Peyer's patch (tissue), 4 donors: ENCODE data around the gene DBNDD1. TPM values are rescaled to one million over a fixed set of nuclear protein-coding genes. Genes with fewer than 3 reads are reported as not detected.
"Not testable (repeated sequence)": the region's sequence is repeated elsewhere in the genome, so short reads cannot be mapped to it uniquely, and the experiment has no call there.

Experiments used
- DNase-seq, 3 donors: peaks; one replicate each; pipeline ENCODE4 v3.0.0-alpha.2; 2017 to 2019
- H3K27ac ChIP-seq, 4 donors: fragments of 200-600 bp; sonication (generic); one replicate each; pipeline ENCODE4 v1.5.1; 2016 to 2019
- H3K27me3 ChIP-seq, 2 donors: fragments of 200-600 bp; sonication (generic); one replicate each; pipeline ENCODE4 v1.5.1; 2019
- H3K36me3 ChIP-seq, 3 donors: fragments of 200-600 bp; sonication (generic); one replicate each; pipeline ENCODE4 v1.5.1; 2016 to 2019
- H3K4me1 ChIP-seq, 4 donors: fragments of 200-600 bp; sonication (generic); one replicate each; pipeline ENCODE4 v1.5.1; 2016 to 2019
- H3K4me3 ChIP-seq, 4 donors: fragments of 200-600 bp; sonication (generic); 1 replicate in 3 of 4; 2 replicates in 1 of 4; pipeline ENCODE4 v1.5.1; 2016 to 2019; ENCODE audit warnings: mild to moderate bottlenecking in 1 of 4
- H3K9me3 ChIP-seq, 4 donors: fragments of 200-600 bp; sonication (generic); one replicate each; pipeline ENCODE4 v1.5.1; 2016 to 2019; ENCODE audit warnings: mild to moderate bottlenecking in 1 of 4
- CTCF ChIP-seq, 6 experiments: fragments of 450-650 bp in 4 of 6; fragments of 200-600 bp in 2 of 6; sonication (generic) in 1 of 6; IDR thresholded peaks; one replicate each; pipeline ENCODE4 v1.5.1; 2017 to 2019; ENCODE audit warnings: antibody characterized with exemption in 6 of 6, mild to moderate bottlenecking in 3 of 6, moderate library complexity in 1 of 6
- POLR2A ChIP-seq, 2 donors: fragments of 450-650 bp; IDR thresholded peaks; one replicate each; pipeline ENCODE4 v1.5.1; 2017; ENCODE audit warnings: antibody characterized with exemption in 2 of 2, mild to moderate bottlenecking in 2 of 2, moderate library complexity in 2 of 2
- total RNA-seq, 4 donors: library from RNA; depleted of rRNA; stranded (reverse); fragments of >200 nt; gene quantifications; one replicate each; pipeline ENCODE4 v1.1.0, GENCODE V29; 2016

Gene DBNDD1
- total RNA-seq: 10 to 100 TPM in 1 of 4 donors, 1 to 10 TPM in 3; 1.9 to 12.3 (median 6.1) TPM

GRCh38 chr16:90018652-90019542, at the start of gene DBNDD1:
DBNDD1 (minus strand) TSS chr16:90019456; CDS start chr16:90019341, 115 bp downstream.
- no peaks in the 10 kb centered on the region for H3K27me3 ChIP-seq
- peaks cover 0 to 27% (median 10%) of the 10 kb centered on the region in 4 donors for H3K4me1 ChIP-seq
- peak in 2 of 3 donors; percentile 59 to 62 for DNase-seq

GRCh38 chr16:90061437-90061836, 42.2 kb upstream of the DBNDD1 start:
- Histone ChIP-seq H3K4me3 (no peak overlapping the region), H3K9me3 (no peaks in the 10 kb centered on the region), H3K27ac (no peak overlapping the region), H3K4me1 (no peaks in the 10 kb centered on the region), H3K36me3 (no peaks in the 10 kb centered on the region), H3K27me3 (no peaks in the 10 kb centered on the region)
- DNase-seq: no peak
- no peak for TF ChIP-seq CTCF (IDR thresholded peaks at IDR 0.05)
- TF ChIP-seq POLR2A (IDR thresholded peaks at IDR 0.05): no peak

More at GRCh38 chr16:90018652-90019542, at the start of gene DBNDD1:
- H3K4me3 ChIP-seq: peak within 1 kb of the TSS; percentile 38 to 92 (median 75)
- no peaks in the 10 kb centered on the region for H3K9me3 ChIP-seq
- TF ChIP-seq CTCF (IDR thresholded peaks at IDR 0.05) (no peak), POLR2A (IDR thresholded peaks at IDR 0.05) (no peak)
- peak within 1 kb of the TSS; percentile 9 to 55 (median 24) for H3K27ac ChIP-seq
- no peaks in the 10 kb centered on the region for H3K36me3 ChIP-seq

- Histone ChIP-seq H3K9me3 (peaks cover 0 to 11% (median 4%) of the 10 kb centered on the region in 4 donors), H3K27me3 (no peaks in the 10 kb centered on the region), H3K27ac (no peak overlapping the region), H3K4me1 (no peaks in the 10 kb centered on the region), H3K4me3 (no peak overlapping the region), H3K36me3 (no peaks in the 10 kb centered on the region)
- no peak for TF ChIP-seq POLR2A (IDR thresholded peaks at IDR 0.05)
- no peak for TF ChIP-seq CTCF (IDR thresholded peaks at IDR 0.05)
- DNase-seq: no peak
Measured at GRCh38 chr16:90057738-90058173, 38.5 kb upstream of the DBNDD1 start.

- H3K9me3 ChIP-seq: peaks cover 0 to 11% (median 4%) of the 10 kb centered on the region in 4 donors
- not testable (repeated sequence) for H3K4me3 ChIP-seq, H3K4me1 ChIP-seq, H3K27ac ChIP-seq, H3K27me3 ChIP-seq, DNase-seq, H3K36me3 ChIP-seq
Measured at GRCh38 chr16:90056521-90056920, 37.3 kb upstream of the DBNDD1 start.

GRCh38 chr16:90055371-90055770, 36.1 kb upstream of the DBNDD1 start:
- TF ChIP-seq POLR2A (IDR thresholded peaks at IDR 0.05) (no peak), CTCF (IDR thresholded peaks at IDR 0.05) (no peak)
- Histone ChIP-seq H3K9me3 (peaks cover 0 to 11% (median 4%) of the 10 kb centered on the region in 4 donors), H3K27me3 (no peaks in the 10 kb centered on the region), H3K4me3 (no peak overlapping the region), H3K4me1 (no peaks in the 10 kb centered on the region), H3K36me3 (no peaks in the 10 kb centered on the region), H3K27ac (no peak overlapping the region)
- no peak for DNase-seq

- no peak for DNase-seq
- Histone ChIP-seq H3K27ac (no peak overlapping the region), H3K27me3 (no peaks in the 10 kb centered on the region), H3K4me1 (no peaks in the 10 kb centered on the region), H3K4me3 (no peak overlapping the region), H3K9me3 (peaks cover 0 to 11% (median 4%) of the 10 kb centered on the region in 4 donors), H3K36me3 (no peaks in the 10 kb centered on the region)
- TF ChIP-seq CTCF (IDR thresholded peaks at IDR 0.05) (no peak), POLR2A (IDR thresholded peaks at IDR 0.05) (no peak)
Measured at GRCh38 chr16:90054554-90054953, 35.3 kb upstream of the DBNDD1 start.
